Measurements from ENCODE around the gene IFFO2.

DNA sequence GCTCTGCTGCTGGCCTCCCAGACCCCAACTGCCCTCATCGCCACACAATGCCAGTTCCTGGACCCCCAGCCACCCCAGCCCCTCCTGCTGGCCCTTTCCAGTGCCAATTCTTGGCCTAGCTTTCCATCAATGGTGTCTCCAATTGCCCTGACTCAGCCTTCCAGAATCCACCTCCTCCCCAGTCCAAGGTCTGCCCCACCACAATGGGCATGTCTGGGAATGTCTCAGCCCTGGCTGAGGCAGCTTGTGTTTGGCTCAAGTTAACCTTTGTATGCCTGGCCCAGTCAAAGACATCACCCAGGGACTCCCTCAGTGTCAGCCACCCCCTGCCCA, 70.5 kb downstream of the IFFO2 start:
- TF ChIP-seq, protein P1, sequence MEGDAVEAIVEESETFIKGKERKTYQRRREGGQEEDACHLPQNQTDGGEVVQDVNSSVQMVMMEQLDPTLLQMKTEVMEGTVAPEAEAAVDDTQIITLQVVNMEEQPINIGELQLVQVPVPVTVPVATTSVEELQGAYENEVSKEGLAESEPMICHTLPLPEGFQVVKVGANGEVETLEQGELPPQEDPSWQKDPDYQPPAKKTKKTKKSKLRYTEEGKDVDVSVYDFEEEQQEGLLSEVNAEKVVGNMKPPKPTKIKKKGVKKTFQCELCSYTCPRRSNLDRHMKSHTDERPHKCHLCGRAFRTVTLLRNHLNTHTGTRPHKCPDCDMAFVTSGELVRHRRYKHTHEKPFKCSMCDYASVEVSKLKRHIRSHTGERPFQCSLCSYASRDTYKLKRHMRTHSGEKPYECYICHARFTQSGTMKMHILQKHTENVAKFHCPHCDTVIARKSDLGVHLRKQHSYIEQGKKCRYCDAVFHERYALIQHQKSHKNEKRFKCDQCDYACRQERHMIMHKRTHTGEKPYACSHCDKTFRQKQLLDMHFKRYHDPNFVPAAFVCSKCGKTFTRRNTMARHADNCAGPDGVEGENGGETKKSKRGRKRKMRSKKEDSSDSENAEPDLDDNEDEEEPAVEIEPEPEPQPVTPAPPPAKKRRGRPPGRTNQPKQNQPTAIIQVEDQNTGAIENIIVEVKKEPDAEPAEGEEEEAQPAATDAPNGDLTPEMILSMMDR (IDR thresholded peaks at IDR 0.05): no peak
- no peak for TF ChIP-seq POLR2A (IDR thresholded peaks at IDR 0.05)

Measured in upper lobe of left lung (tissue), 4 donors.